GM19438 (cell line): Measurements from ENCODE around the gene CCRL2.
A peak's percentile ranks its signal among the peaks of the same experiment; 100 is the strongest.
"Not testable (repeated sequence)": the region's sequence is repeated elsewhere in the genome, so short reads cannot be mapped to it uniquely, and the experiment has no call there.

ENCODE experiments used
- ATAC-seq: cut with Tn5 transposase; IDR thresholded peaks from one replicate; pipeline ENCODE4 v1.9.1; 2021; ENCODE audit warnings: low read depth; ENCODE audit not compliant: unreplicated experiment

The CCRL2 gene

DNA sequence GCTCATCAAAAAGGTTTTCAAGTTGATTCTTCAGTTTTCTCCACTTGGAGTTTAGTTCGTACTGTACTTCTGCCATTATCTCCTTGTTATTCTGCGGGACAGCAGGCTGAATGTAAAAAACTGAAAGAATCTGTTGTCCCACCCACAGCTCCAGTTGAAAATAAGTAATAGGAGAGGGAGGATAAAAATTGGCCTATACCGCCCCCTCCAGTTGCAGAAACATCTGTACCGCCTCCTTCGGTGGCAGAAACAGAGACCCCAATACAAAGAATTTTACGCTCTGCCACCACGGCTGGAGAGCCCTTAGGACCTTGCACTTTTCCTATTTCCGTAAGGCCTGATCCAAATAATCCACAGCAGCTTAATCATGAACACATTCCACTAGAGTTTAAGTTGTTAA is 20.3 kb downstream of the CCRL2 start:
- not testable (repeated sequence) for ATAC-seq

- ATAC-seq = no peak
Measured at GRCh38 chr3:46427916-46428833, 21.1 kb downstream of the CCRL2 start.

GRCh38 chr3:46429250-46429649 is 22.2 kb downstream of the CCRL2 start:
- ATAC-seq = no peak

DNA sequence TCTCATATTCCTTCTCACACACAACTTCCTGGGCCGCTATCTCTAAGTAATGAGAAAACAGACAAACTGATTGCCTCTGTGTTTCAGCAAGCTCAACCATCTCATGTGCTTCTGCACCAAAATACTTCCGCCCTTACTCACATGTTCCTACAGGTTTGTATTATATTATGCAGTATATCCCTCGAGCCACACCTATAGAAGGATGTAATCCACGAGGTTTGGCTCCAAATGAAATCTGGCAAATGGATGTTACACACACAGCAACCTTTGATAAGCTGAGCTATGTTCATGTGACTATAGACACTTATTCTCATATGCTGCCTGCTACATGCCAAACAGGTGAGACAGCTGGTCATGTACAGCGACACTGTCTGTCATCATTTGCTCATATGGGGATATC is 22.6 kb downstream of the CCRL2 start:
- no peak for ATAC-seq

- ATAC-seq = not testable (repeated sequence)
Measured at GRCh38 chr3:46430879-46431278, 23.8 kb downstream of the CCRL2 start.

GRCh38 chr3:46431905-46432304 is 24.8 kb downstream of the CCRL2 start:
- ATAC-seq = not testable (repeated sequence)

DNA sequence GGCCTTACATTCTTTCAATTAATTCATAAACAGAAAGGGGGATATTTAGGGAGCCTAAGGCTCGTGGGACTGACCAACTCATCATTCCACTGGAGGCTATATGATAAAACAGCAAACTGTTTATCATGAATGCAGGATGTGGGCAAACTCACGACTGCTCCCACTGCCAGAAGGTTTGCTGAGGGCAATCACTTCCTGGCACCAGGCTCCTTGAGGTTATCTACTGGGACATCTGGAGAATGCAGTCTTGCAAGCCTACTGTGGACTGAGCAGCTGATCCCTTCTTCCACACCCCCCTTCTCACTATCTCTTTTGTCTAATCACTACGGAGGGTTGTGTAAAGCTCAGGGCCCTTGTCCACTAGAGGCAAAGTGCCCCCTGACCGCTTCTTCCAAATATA is 26.1 kb downstream of the CCRL2 start:
- ATAC-seq = not testable (repeated sequence)

DNA sequence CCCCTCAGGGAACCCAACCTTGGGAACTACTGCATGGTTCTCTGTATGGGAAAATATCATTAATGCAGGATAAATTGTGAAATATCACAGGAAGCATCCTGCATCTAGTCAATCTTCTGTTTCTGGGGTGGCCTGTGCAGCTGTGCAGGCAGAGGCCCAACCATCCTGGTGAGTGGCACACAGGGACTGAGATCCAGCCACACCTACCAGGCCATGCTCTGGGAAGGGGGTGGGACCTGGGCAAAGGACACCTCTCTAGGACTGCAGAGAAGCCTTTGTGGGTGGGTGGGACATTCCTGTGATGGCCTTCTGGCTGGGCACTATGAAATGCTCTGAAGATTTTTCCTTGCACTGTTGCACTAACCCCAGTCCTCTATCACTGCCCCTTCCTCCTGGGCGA is 26.8 kb downstream of the CCRL2 start:
- no peak for ATAC-seq

DNA sequence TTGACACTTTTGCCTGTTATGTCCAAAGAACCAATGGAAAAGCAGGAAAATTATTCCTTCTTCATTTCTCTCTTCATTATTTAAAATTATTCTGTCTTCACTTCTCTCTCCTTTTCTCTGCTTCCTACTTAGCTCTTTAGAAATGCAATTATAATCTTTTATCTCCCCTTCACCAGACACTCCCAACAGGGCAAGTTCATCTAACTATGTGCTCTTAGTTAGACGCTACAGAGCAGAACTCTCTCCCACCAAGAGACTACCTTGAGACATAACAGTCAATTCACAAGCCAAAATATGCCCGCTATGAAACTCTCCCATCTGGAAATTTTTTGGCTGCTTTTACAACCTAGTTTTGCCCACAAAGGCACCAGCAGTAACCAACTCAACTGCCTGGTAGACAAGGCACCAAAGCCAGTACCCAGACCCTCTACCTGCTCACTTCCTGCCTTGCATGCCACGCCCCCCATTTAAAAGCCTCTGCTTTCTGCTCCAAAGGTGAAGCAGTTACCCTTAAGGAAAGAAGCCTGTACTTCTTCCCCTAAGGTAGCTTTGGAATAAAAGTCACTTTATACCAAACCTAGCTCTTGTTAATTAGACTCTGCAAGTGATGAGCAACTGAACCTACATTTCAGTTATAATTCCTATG is 28.1 kb downstream of the CCRL2 start:
- ATAC-seq = no peak

- no peak for ATAC-seq
Measured at GRCh38 chr3:46438831-46439230, 31.8 kb downstream of the CCRL2 start.

GRCh38 chr3:46440531-46441294 is 33.7 kb downstream of the CCRL2 start:
- ATAC-seq = peak; percentile 80

GRCh38 chr3:46442576-46443530 is 35.8 kb downstream of the CCRL2 start:
- no peak for ATAC-seq

GRCh38 chr3:46447228-46447985 is 40.3 kb downstream of the CCRL2 start:
- no peak for ATAC-seq

- no peak for ATAC-seq
Measured at GRCh38 chr3:46448721-46449120, 41.7 kb downstream of the CCRL2 start.

GRCh38 chr3:46449755-46450552 is 42.9 kb downstream of the CCRL2 start:
- no peak for ATAC-seq

GRCh38 chr3:46453526-46454208 is 46.6 kb downstream of the CCRL2 start:
- no peak for ATAC-seq

DNA sequence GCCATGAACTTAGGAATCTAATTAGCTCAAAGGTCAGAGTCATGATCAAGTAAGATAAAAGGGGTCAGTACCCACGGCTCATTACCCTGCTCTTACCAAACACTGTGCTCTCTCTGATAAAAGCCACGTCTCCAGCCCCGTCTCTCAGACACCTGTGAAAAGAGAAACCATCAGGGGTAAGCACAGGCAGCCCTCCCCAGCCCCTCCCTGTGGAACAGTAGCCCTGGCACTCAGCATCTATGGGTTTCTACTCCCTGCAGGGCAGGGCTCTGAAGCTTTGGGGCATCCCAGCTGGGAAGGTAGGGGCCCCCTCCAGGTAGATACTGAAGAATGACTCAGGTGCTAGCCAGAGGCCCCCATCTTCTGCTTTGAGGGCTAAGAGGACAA is 47.1 kb downstream of the CCRL2 start:
- ATAC-seq = no peak

- ATAC-seq = no peak
Measured at GRCh38 chr3:46454606-46455005, 47.5 kb downstream of the CCRL2 start.
